Measurements from ENCODE around the gene CHD1.
A peak's percentile ranks its signal among the peaks of the same experiment; 100 is the strongest.

CHD1 gene

DNA sequence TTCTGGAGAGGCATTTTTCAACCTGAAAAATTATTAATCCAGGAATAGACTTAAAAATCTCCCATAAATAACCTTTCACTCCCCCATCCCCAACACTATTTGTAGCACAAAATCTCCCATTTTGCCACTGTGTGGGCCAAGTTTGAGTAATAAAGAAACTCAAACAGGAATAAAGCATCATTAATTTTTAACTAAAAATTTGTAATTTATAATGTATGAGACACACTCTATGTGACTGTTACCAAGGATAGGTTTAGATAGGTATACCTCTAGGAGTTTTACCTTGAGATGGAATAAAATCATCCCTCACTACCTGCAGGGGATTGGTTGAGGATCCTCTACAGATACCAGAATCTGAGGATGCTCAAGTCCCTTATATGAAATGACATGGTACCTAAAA, 30.1 kb downstream of the CHD1 start:
- no peak for DNase-seq

- DNase-seq = no peak
These were observed 37.2 kb downstream of the CHD1 start for GRCh38 chr5:98891591-98891990.

DNA sequence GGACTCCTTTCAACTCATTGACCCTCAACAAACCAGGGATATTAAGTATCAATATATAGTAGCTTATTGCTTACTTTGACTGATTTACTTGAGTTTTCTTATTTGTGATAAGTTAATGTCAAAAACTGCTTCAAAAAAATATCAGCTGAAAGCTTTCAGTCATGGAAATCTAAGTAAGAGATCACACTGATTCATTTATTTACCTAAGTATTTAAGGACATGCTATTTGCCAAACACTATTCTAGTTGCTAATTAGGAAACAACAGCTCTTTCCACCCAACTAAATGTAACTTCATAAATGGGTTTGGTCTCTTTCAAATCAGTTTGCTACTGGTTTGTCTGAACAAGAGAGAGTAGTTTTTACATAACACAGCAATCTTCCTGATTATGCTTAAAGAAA, 48.2 kb downstream of the CHD1 start:
- DNase-seq = no peak

DNA sequence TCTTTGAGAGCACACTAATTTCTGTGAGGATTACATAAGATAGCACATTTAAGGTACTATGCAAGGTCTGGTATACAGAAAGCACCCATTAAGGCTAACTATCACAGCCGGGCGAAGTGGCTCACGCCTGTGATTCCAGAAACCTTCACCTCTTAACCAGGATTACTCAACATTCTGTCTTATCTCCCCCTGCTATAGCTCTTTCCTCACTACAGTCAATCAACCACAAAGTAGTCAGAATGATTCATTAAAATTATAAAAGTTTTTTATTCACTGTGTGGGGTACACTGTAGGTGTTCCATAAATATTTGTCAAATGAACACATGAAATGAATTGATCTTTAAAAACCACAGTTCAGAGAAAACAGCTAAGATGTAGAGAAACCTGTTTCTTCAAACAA, 48.7 kb downstream of the CHD1 start:
- no peak for DNase-seq

- no peak for DNase-seq
These were observed 51.2 kb downstream of the CHD1 start for GRCh38 chr5:98877600-98877999.

DNA sequence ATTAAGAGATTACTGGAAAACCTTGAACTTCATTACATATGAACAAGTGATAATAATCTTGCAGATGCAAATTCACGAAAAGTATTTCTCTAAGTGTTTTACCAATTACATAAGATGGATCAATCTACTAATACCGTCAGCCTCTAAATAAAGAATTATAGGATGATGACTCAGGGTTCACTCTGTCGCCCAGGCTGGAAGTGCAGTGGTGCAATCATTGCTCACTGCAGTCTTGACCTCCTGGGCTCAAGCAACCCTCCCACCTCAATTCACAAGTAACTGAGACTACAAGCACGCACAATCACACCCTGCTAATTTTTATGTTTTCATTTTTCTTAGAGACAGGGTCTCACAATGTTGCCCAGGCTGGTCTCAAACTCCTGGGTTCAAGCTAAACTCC, 56.1 kb downstream of the CHD1 start:
- DNase-seq = no peak

DNA sequence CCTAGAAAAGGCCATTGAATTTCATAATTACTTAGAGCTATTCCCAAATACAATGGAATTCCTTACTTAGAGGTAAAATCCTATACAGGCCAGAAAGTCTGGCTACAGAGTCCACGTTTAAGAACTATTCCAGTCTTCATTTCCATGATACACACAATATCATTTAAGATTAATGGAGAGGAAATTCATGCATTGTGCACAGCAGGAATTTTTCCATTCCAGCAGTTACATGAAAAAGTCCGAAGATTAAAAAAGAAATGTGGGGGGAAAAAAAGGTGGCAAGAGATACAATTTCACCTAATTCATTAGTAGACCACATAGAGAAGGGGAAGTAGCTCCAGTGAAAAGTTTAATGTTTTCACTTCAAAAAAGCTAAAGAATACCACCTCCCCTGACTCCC, 63.1 kb downstream of the CHD1 start:
- DNase-seq = no peak

DNA sequence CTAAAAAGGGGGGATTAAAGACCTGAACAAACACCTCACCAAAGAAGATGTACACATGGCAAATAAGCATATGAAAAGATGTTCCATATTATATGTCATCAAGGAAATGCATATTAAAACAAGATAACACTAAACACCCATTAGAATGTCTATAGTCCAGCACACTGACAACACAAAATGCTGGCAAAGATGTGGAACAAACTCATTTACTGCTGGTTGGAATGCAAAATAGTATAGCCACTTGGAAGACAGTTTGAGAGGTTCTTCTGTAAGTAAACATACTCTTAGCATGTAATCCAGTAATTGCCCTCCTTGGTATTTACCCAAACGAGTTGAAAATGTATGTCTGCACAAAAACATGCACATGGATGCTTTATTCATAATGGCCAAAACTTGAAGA, 81.8 kb downstream of the CHD1 start:
- no peak for DNase-seq

GRCh38 chr5:98846520-98846919, 82.3 kb downstream of the CHD1 start:
- no peak for DNase-seq

- DNase-seq = no peak
These were observed 82.9 kb downstream of the CHD1 start for GRCh38 chr5:98845878-98846277.

DNA sequence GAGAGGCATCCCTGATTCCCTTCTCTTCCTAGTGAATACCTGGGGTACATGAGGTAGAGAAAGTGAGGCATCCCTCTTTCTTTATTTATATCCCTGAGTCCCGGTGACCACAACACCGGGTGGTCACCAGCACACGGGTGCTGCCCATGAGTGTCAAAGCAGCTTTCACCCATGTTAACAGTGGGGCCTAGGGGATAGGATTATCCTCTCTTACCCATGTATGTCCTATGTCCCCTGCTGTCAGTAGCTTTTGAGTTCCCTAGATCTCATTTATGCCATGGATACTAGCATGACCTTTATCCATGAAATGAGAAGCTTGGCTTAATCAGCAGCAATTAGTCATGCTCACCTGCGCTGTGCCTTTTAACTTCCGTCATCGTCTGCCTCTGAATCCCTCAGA, 83.9 kb downstream of the CHD1 start:
- DNase-seq = no peak

DNA sequence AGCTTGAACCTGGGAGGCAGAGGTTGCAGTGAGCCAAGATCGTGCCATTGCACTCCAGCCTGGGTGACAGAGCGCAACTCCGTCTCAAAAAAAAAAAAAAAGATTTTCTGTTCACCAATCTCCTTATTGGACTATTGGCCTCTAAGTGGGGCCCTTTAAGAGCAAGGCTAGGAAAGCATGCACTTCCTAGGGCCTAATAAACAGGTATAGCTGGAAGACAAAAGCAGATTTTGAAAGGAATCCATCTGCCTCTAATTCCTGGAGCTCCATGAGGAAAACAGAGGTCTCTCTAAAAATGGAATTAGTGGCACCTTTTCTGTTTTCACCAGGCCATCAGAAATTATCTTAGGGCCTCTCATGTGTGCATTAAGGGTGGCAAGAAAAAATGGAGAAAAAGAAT, 85.3 kb downstream of the CHD1 start:
- DNase-seq = no peak

GRCh38 chr5:98840946-98841345, 87.9 kb downstream of the CHD1 start:
- no peak for DNase-seq

DNA sequence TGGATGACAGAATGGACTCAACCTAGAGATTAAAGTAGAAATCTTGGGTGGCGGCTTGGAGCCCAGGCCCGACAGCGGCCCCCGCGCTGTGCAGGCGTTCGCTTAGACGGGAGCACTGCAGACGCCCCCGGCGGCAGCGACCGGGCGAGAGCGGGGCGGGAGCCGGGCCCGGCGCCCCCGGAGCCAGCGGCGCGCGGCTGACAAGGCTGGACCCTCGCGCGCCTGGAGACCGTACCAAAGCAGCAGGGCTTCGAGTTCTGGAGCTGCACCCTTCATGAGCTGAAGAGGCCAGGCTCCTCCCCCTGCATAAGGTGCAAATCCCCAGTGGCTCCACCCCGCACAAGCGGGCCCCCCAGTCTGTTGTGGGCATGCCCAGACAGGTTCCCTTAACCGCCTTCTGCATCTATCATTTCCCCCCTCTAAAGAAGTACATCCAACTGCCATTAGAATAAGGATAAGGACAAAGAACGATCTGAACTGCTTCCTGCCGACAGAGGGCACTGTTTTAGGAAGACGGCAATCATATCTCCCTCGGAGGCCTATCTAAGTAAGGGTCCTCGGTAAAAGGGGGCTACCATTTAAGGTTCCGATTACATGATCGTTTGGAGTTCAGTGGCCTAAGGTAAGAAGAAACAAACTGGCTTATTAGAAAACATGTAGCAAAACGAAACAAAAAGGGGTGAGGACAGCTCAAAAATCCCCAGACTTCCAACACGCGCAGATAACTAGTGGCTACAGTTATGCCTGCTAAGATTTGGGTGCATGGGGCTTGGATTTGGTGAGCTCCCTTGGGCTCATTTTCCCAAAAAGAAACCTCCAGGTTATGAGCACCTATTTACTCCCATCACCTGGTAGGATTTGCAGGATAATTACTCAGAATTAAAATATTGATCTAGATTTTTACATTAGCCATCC, 89.1 kb downstream of the CHD1 start:
- no peak for DNase-seq

GRCh38 chr5:98836175-98836574, 92.6 kb downstream of the CHD1 start:
- DNase-seq = peak; percentile 7

- DNase-seq = no peak
These were observed 101.1 kb downstream of the CHD1 start for GRCh38 chr5:98827588-98828284.

- peak; percentile 33 for DNase-seq
These were observed 101.6 kb downstream of the CHD1 start for GRCh38 chr5:98827161-98827560.

GRCh38 chr5:98825582-98826375, 103.0 kb downstream of the CHD1 start:
- no peak for DNase-seq

GRCh38 chr5:98816582-98817222, 112.1 kb downstream of the CHD1 start:
- no peak for DNase-seq

- no peak for DNase-seq
These were observed 115.1 kb downstream of the CHD1 start for GRCh38 chr5:98813755-98814154.

DNA sequence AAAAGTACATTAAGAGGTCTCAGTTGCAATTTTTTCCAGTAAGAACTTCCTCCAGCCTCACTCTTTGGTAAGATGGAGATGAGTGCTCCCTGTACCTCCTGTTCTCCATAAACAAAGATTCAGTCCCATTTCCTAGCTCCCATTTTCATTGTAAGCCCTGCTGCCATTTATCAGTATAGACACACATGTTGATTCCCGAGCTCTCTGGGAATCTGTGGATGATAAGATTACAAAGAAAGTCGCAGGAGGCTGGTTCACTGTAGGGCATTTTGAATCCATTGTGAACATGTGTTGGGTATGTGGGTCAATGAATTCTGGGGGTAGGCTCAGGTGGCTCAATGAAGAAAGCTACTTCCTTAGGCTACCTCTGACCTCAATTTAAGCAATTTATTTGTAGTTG, 118.6 kb downstream of the CHD1 start:
- DNase-seq = no peak

DNA sequence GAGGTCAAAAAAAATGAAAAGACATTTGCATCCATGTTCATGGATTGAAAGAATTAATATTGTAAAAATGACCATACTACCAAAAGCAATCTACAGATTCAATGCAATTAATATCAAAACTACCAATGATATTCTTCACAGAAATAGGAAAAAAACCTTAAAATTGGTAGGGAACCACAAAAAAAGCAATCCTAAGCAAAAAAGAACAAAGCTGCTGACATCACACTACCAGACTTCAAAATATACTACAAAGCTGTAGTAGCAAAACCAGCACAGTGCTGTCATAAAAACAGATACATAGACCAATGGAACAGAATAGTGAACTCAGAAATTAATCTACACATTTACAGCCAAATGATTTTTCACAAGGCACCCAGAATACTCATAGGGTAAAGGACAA, 121.0 kb downstream of the CHD1 start:
- no peak for DNase-seq

GRCh38 chr5:98805070-98805469, 123.7 kb downstream of the CHD1 start:
- no peak for DNase-seq

Measured in NCI-H146 (cell line).